ENCODE data around the gene COL9A1.

COL9A1 gene

GRCh38 chr6:70168681-70169377 is 134.1 kb downstream of the COL9A1 start:
- no peak for TF ChIP-seq EZH2phosphoT487 (IDR thresholded peaks at IDR 0.05; ENCODE audit: borderline replicate concordance, low read length)
- TF ChIP-seq CTCF (IDR thresholded peaks at IDR 0.05; ENCODE audit: low read depth, low read length, poor library complexity, severe bottlenecking): no peak
- no peak overlapping the region for H3K4me2 ChIP-seq (ENCODE audit: low read length)

More at GRCh38 chr6:70168681-70169377, 134.1 kb downstream of the COL9A1 start:
- Histone ChIP-seq H3K4me1 (ENCODE audit: control insufficient read depth, low read length) (no peaks in the 10 kb centered on the region), H4K20me1 (ENCODE audit: control insufficient read depth, insufficient read depth, low read depth, low read length) (no peaks in the 10 kb centered on the region), H3K27ac (ENCODE audit: low read depth, low read length) (no peak overlapping the region), H3K4me3 (ENCODE audit: low read length) (no peak overlapping the region), H3K9me2 (replicated peaks; ENCODE audit: control insufficient read depth, low read length) (no peaks in the 10 kb centered on the region), H3K36me3 (ENCODE audit: control insufficient read depth, low read length) (no peaks in the 10 kb centered on the region), H3K9me3 (ENCODE audit: control insufficient read depth, insufficient read depth, low read length) (no peaks in the 10 kb centered on the region), H3K27me3 (ENCODE audit: control insufficient read depth, low read length) (peaks cover 20% of the 10 kb centered on the region), H3F3A (ENCODE audit: control insufficient read depth, insufficient read depth) (no peaks in the 10 kb centered on the region), H3K79me2 (ENCODE audit: control insufficient read depth, low read length) (no peaks in the 10 kb centered on the region)
